Ishikawa (cell line): ENCODE measurements around the gene AHSG.

ENCODE experiments used
- CEBPB ChIP-seq: IDR thresholded peaks from 2 replicates; pipeline ENCODE4 v1.6.1; 2012
- CREB1 ChIP-seq: IDR thresholded peaks from 2 replicates; pipeline ENCODE4 v1.6.1; 2012; ENCODE audit warnings: low read depth
- EGR1 ChIP-seq: IDR thresholded peaks from 2 replicates; pipeline ENCODE4 v1.6.1; 2012
- EP300 ChIP-seq: IDR thresholded peaks from 2 replicates; pipeline ENCODE4 v1.6.1; 2012; ENCODE audit warnings: borderline replicate concordance
- FOXM1 ChIP-seq: IDR thresholded peaks from 2 replicates; pipeline ENCODE4 v1.6.1; 2012; ENCODE audit warnings: low read depth, borderline replicate concordance
- RAD21 ChIP-seq: IDR thresholded peaks from 2 replicates; pipeline ENCODE4 v1.6.1; 2012; ENCODE audit warnings: low read depth
- TAF1 ChIP-seq: IDR thresholded peaks from 2 replicates; pipeline ENCODE4 v1.6.1; 2012; ENCODE audit warnings: low read depth, mild to moderate bottlenecking
- TCF12 ChIP-seq: IDR thresholded peaks from 2 replicates; pipeline ENCODE4 v1.6.1; 2012; ENCODE audit warnings: low read depth
- TEAD4 ChIP-seq: IDR thresholded peaks from 2 replicates; pipeline ENCODE4 v1.6.1; 2012
- YY1 ChIP-seq: IDR thresholded peaks from 2 replicates; pipeline ENCODE4 v1.6.1; 2012; ENCODE audit warnings: low read depth
- ZBTB7A ChIP-seq: IDR thresholded peaks from 2 replicates; pipeline ENCODE4 v1.6.1; 2012; ENCODE audit warnings: low read depth
- TF ChIP-seq, protein P1 (sequence below): IDR thresholded peaks from 2 replicates; pipeline ENCODE4 v1.6.1; 2012
- TF ChIP-seq, protein P2 (sequence below): IDR thresholded peaks from 2 replicates; pipeline ENCODE4 v1.6.1; 2012
- TF ChIP-seq, protein P3 (sequence below): IDR thresholded peaks from 2 replicates; pipeline ENCODE4 v1.6.1; 2012; ENCODE audit warnings: low read depth, mild to moderate bottlenecking

Gene AHSG

DNA sequence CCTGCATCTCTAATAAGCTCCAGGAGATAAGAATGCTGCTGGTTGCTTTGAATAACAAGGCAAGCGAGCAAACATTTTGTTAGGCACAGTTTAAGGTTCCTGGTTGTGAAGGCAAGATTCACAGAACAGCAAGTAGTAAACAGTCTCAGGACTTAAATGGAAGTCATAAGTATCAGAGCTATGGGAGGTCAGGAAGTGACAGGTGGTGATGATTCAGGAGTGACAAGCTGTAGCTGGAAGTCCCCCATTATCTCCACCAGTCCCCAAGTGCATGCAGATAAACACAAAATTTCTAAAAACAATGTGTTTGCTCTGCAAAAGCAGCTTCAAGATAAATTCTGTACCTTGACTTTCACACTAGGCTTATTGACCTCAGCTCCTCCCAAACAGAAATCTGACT lies 30.6 kb downstream of the AHSG start:
- TF ChIP-seq, protein P1, sequence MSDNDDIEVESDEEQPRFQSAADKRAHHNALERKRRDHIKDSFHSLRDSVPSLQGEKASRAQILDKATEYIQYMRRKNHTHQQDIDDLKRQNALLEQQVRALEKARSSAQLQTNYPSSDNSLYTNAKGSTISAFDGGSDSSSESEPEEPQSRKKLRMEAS, result no peak
- TF ChIP-seq TAF1 (no peak), TEAD4 (no peak), EP300 (no peak), EGR1 (no peak), TCF12 (no peak), CREB1 (no peak), FOXM1 (no peak), YY1 (no peak), ZBTB7A (no peak), RAD21 (no peak)
- TF ChIP-seq, protein P2, sequence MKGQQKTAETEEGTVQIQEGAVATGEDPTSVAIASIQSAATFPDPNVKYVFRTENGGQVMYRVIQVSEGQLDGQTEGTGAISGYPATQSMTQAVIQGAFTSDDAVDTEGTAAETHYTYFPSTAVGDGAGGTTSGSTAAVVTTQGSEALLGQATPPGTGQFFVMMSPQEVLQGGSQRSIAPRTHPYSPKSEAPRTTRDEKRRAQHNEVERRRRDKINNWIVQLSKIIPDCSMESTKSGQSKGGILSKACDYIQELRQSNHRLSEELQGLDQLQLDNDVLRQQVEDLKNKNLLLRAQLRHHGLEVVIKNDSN, result no peak
- TF ChIP-seq, protein P3, sequence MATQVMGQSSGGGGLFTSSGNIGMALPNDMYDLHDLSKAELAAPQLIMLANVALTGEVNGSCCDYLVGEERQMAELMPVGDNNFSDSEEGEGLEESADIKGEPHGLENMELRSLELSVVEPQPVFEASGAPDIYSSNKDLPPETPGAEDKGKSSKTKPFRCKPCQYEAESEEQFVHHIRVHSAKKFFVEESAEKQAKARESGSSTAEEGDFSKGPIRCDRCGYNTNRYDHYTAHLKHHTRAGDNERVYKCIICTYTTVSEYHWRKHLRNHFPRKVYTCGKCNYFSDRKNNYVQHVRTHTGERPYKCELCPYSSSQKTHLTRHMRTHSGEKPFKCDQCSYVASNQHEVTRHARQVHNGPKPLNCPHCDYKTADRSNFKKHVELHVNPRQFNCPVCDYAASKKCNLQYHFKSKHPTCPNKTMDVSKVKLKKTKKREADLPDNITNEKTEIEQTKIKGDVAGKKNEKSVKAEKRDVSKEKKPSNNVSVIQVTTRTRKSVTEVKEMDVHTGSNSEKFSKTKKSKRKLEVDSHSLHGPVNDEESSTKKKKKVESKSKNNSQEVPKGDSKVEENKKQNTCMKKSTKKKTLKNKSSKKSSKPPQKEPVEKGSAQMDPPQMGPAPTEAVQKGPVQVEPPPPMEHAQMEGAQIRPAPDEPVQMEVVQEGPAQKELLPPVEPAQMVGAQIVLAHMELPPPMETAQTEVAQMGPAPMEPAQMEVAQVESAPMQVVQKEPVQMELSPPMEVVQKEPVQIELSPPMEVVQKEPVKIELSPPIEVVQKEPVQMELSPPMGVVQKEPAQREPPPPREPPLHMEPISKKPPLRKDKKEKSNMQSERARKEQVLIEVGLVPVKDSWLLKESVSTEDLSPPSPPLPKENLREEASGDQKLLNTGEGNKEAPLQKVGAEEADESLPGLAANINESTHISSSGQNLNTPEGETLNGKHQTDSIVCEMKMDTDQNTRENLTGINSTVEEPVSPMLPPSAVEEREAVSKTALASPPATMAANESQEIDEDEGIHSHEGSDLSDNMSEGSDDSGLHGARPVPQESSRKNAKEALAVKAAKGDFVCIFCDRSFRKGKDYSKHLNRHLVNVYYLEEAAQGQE, result no peak

DNA sequence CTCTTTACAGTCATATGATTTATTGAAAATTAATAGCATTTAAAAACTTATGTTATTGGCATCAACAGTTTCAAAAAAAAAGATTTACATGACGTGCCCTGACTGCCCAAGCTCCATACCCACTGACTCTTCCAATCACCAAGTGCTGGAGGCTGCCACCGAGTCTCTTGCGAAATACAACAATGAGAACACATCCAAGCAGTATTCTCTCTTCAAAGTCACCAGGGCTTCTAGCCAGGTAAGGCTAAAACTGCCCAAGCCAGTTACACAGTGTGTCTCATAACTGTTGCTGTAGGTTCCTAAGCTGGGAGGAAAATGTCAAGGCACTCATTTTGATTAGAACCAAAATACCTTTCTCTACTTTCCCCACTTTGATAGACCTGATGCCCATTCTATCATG lies 31.8 kb downstream of the AHSG start:
- TF ChIP-seq CEBPB (peak; percentile 94), TAF1 (no peak)

DNA sequence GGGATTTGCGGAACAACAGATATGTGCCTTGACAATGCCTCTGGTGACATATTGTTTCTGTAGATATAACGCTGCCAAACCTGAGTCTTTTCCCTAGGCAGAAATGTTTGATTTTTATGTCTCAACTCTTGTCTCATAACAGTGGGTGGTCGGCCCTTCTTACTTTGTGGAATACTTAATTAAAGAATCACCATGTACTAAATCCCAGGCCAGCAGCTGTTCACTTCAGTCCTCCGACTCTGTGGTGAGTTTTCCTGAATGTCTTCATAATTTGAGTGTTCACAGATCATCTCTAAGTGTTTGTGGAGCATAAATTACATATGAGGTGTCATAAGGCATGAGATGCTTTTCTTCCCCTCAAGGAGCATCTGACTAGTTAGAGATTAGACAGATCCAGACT lies 33.2 kb downstream of the AHSG start:
- TF ChIP-seq TEAD4 (no peak), EGR1 (no peak), EP300 (no peak), CREB1 (no peak), YY1 (no peak), TAF1 (no peak), RAD21 (no peak), TCF12 (no peak)
- TF ChIP-seq, protein P3, result no peak
- TF ChIP-seq, protein P1, result no peak
- TF ChIP-seq, protein P2, result no peak

DNA sequence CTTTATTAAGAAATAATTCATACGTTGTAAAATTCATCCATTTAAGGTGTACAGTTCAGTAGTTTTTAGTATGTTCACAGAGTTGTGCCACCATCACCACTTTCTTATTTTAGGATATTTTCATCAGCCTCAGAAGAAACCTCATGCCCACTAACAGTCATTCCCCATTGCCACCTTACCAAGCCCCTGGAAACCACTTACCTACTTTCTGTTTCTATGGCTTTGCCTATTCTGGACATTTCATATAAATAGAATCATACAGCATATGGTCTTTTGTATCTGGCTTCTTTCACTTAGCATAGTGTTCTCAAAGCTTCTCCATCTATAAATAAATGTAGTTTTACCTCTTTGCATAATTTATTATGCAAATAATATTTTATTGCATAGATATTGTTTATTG lies 34.0 kb downstream of the AHSG start:
- TF ChIP-seq EP300, result no peak
- TF ChIP-seq TEAD4, result no peak
- TF ChIP-seq, protein P3, result no peak
- no peak for TF ChIP-seq CEBPB
- TF ChIP-seq, protein P1, result no peak

DNA sequence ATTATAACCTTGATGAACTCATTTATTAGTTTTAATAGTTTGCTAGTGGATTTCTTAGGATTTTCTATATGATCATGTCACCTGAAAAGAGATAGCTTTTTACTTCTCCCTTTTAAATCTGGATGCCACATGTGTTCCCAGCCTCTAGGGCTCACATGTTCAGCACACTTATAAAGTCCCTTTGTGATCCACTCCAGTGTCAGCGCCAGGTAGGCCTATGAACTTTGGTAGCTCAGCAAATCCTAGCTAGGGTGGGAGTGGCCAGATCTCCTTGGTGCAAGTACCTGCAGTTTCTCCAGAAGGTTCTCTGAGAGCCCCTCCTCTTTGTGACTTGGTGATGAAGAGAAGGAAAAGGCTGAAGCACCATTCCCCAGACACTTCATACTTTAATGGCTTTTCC lies 36.0 kb downstream of the AHSG start:
- TF ChIP-seq ZBTB7A (no peak), TCF12 (no peak), RAD21 (no peak), EGR1 (no peak), TEAD4 (no peak), FOXM1 (no peak)
- TF ChIP-seq, protein P2, result no peak
- TF ChIP-seq, protein P1, result no peak
